Sigmoid colon (tissue), 7 donors: ENCODE measurements around the gene FEM1C. TPM values are rescaled to one million over a fixed set of nuclear protein-coding genes. Genes with fewer than 3 reads are reported as not detected.

Source experiments
- DNase-seq: peaks from one replicate; pipeline ENCODE4 v3.0.0-alpha.2; 2019
- H3K27ac ChIP-seq, 4 donors: fragments of 200-600 bp; sonication (generic); one replicate each; pipeline ENCODE4 v1.5.1; 2016 to 2019; ENCODE audit warnings: mild to moderate bottlenecking in 1 of 4
- H3K27me3 ChIP-seq, 3 donors: fragments of 200-600 bp; sonication (generic); one replicate each; pipeline ENCODE4 v1.5.1; 2019; ENCODE audit warnings: mild to moderate bottlenecking in 1 of 3
- H3K36me3 ChIP-seq, 4 donors: fragments of 200-600 bp; sonication (generic); one replicate each; pipeline ENCODE4 v1.5.1; 2016 to 2019
- H3K4me1 ChIP-seq, 4 donors: fragments of 200-600 bp; sonication (generic); one replicate each; pipeline ENCODE4 v1.5.1; 2017 to 2019
- H3K4me3 ChIP-seq, 4 donors: fragments of 200-600 bp; sonication (generic); one replicate each; pipeline ENCODE4 v1.5.1; 2017 to 2019; ENCODE audit warnings: mild to moderate bottlenecking in 2 of 4, moderate library complexity in 1 of 4
- H3K9me3 ChIP-seq, 4 donors: fragments of 200-600 bp in 3 of 4; sonication (generic) in 3 of 4; one replicate each; pipeline versions ENCODE4 v1.5.1 to v1.6.1; 2013 to 2019
- EP300 ChIP-seq, 4 donors: sonication (generic); formaldehyde crosslinking; IDR thresholded peaks; one replicate each; pipeline ENCODE4 v1.6.1; 2017; ENCODE audit warnings: antibody characterized with exemption in 4 of 4
- POLR2A ChIP-seq, 2 donors: fragments of 450-650 bp; IDR thresholded peaks; one replicate each; pipeline ENCODE4 v1.6.1; 2016; ENCODE audit warnings: antibody characterized with exemption in 2 of 2, mild to moderate bottlenecking in 2 of 2, moderate library complexity in 2 of 2
- POLR2AphosphoS5 ChIP-seq, 4 donors: sonication (generic); formaldehyde crosslinking; IDR thresholded peaks; one replicate each; pipeline ENCODE4 v1.6.1; 2017; ENCODE audit warnings: antibody characterized with exemption in 4 of 4
- WGBS, 2 donors: extraction: QIAGEN DNeasy Blood & Tissue Kit; methylation state at CpG; one replicate each; pipeline ENCODE4 v1.1.7; 2013; 5-methylcytosine and 5-hydroxymethylcytosine counted together
- intact Hi-C: fragments of 100-400 bp; cut with DNase I; formaldehyde crosslinking; loops from one replicate; pipeline ENCODE4 v1.15.1; 2023
- polyA plus RNA-seq, 3 donors: library from polyadenylated mRNA; stranded (reverse); fragments of 200-250 nt; gene quantifications; one replicate each; pipeline ENCODE4 v1.2.3, GENCODE V29; 2013
- total RNA-seq, 4 donors: library from RNA; depleted of rRNA; stranded (reverse); fragments of >200 nt; gene quantifications; one replicate each; pipeline ENCODE4 v1.1.0, GENCODE V29; 2016
- TF ChIP-seq, protein P1 (sequence below), 4 experiments: fragments of 450-650 bp in 3 of 4; fragments of 200-600 bp in 1 of 4; IDR thresholded peaks; one replicate each; pipeline ENCODE4 v1.5.1; 2016 to 2019; ENCODE audit warnings: antibody characterized with exemption in 4 of 4, mild to moderate bottlenecking in 3 of 4, moderate library complexity in 2 of 4
- donor health status: healthy with polysubstance abuse.
- donor health status: Bipolar disorder and iron deficiency.
- donor health status: healthy.

Gene FEM1C
- total and polyA plus RNA-seq, 7 donors: 12.1 to 26.8 (median 24.0) TPM

DNA sequence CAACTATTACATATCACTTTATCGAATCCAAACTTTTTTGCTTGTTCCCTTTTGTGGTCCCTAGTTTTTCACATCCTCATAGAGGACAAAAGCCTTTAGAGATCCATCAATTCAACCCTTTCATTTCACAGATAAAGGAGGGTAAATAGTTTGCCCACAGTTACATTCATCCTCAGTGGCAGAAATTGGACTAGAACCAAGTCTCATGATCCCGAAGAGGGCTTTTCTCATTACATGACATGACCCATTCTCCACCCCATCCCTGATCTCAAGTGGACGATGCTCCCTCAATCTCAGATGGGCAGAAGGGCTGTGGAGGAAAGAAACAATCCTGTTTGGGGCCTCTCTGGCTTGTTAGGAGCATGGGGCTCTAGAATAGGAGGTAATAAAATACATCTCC is 34.6 kb upstream of the FEM1C start:
- WGBS, 2 donors: 85 to 91% methylated on average over 3 of the region's 3 CpGs
- DNase-seq: no peak
- Histone ChIP-seq H3K36me3 (peaks cover 0 to 11% (median 0%) of the 10 kb centered on the region in 4 donors), H3K27ac (no peak overlapping the region), H3K4me3 (no peak overlapping the region), H3K9me3 (no peaks in the 10 kb centered on the region), H3K4me1 (no peaks in the 10 kb centered on the region), H3K27me3 (no peaks in the 10 kb centered on the region)
- intact Hi-C loops: no loop called here
- TF ChIP-seq, protein P1, sequence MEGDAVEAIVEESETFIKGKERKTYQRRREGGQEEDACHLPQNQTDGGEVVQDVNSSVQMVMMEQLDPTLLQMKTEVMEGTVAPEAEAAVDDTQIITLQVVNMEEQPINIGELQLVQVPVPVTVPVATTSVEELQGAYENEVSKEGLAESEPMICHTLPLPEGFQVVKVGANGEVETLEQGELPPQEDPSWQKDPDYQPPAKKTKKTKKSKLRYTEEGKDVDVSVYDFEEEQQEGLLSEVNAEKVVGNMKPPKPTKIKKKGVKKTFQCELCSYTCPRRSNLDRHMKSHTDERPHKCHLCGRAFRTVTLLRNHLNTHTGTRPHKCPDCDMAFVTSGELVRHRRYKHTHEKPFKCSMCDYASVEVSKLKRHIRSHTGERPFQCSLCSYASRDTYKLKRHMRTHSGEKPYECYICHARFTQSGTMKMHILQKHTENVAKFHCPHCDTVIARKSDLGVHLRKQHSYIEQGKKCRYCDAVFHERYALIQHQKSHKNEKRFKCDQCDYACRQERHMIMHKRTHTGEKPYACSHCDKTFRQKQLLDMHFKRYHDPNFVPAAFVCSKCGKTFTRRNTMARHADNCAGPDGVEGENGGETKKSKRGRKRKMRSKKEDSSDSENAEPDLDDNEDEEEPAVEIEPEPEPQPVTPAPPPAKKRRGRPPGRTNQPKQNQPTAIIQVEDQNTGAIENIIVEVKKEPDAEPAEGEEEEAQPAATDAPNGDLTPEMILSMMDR (IDR thresholded peaks at IDR 0.05): no peak
- TF ChIP-seq POLR2A (IDR thresholded peaks at IDR 0.05) (no peak), POLR2AphosphoS5 (IDR thresholded peaks at IDR 0.05) (no peak), EP300 (IDR thresholded peaks at IDR 0.05) (no peak)

GRCh38 chr5:115578657-115579056 is 34.1 kb upstream of the FEM1C start:
- H3K4me1 ChIP-seq: no peaks in the 10 kb centered on the region
- 72 to 83% methylated on average over 3 of the region's 3 CpGs for WGBS, 2 donors
- intact Hi-C loops: no loop called here
- H3K4me3 ChIP-seq: no peak overlapping the region
- DNase-seq: no peak
- H3K27ac ChIP-seq: no peak overlapping the region
- TF ChIP-seq POLR2AphosphoS5 (IDR thresholded peaks at IDR 0.05): no peak
- no peak for TF ChIP-seq EP300 (IDR thresholded peaks at IDR 0.05)
- TF ChIP-seq POLR2A (IDR thresholded peaks at IDR 0.05): no peak
- TF ChIP-seq, protein P1 (IDR thresholded peaks at IDR 0.05): no peak
- peaks cover 0 to 11% (median 0%) of the 10 kb centered on the region in 4 donors for H3K36me3 ChIP-seq
- no peaks in the 10 kb centered on the region for H3K27me3 ChIP-seq
- no peaks in the 10 kb centered on the region for H3K9me3 ChIP-seq

- Histone ChIP-seq H3K4me1 (no peaks in the 10 kb centered on the region), H3K27ac (no peak overlapping the region), H3K9me3 (no peaks in the 10 kb centered on the region), H3K36me3 (peaks cover 0 to 11% (median 0%) of the 10 kb centered on the region in 4 donors), H3K27me3 (no peaks in the 10 kb centered on the region), H3K4me3 (no peak overlapping the region)
- TF ChIP-seq, protein P1 (IDR thresholded peaks at IDR 0.05): no peak
- TF ChIP-seq POLR2AphosphoS5 (IDR thresholded peaks at IDR 0.05): no peak
- WGBS, 2 donors: 86 to 95% methylated on average over 6 of the region's 6 CpGs
- intact Hi-C loops: no loop called here
- DNase-seq: no peak
Measured at GRCh38 chr5:115577741-115578140, 33.2 kb upstream of the FEM1C start.

- intact Hi-C loops: no loop called here
- Histone ChIP-seq H3K4me1 (no peaks in the 10 kb centered on the region), H3K27me3 (no peaks in the 10 kb centered on the region), H3K4me3 (no peak overlapping the region), H3K36me3 (peaks cover 0 to 11% (median 0%) of the 10 kb centered on the region in 4 donors), H3K9me3 (no peaks in the 10 kb centered on the region), H3K27ac (no peak overlapping the region)
- 82 to 90% methylated on average over 2 of the region's 2 CpGs for WGBS, 2 donors
- TF ChIP-seq, protein P1 (IDR thresholded peaks at IDR 0.05): no peak
- no peak for TF ChIP-seq EP300 (IDR thresholded peaks at IDR 0.05)
- TF ChIP-seq POLR2A (IDR thresholded peaks at IDR 0.05): no peak
- no peak for DNase-seq
Measured at GRCh38 chr5:115577329-115577728, 32.8 kb upstream of the FEM1C start.
